Mesothelial cell of epicardium (in vitro differentiated cells): ENCODE data around the gene ACADM. TPM values are rescaled to one million over a fixed set of nuclear protein-coding genes. Genes with fewer than 3 reads are reported as not detected.
A peak's percentile ranks its signal among the peaks of the same experiment; 100 is the strongest.
"Not testable (repeated sequence)": the region's sequence is repeated elsewhere in the genome, so short reads cannot be mapped to it uniquely, and the experiment has no call there.

ENCODE experiments used
- DNase-seq, 2 experiments: peaks; one replicate each; pipeline ENCODE4 v3.0.0; 2021; ENCODE audit warnings: low spot score in 2 of 2; ENCODE audit not compliant: unreplicated experiment in 2 of 2
- H3K27ac Mint-ChIP-seq: 2 replicates; pipeline ENCODE4 v1.8.0; 2021; ENCODE audit warnings: mixed read lengths
- H3K27me3 Mint-ChIP-seq: 2 replicates; pipeline ENCODE4 v1.8.0; 2021; ENCODE audit warnings: low read depth, mixed read lengths
- H3K36me3 Mint-ChIP-seq: 2 replicates; pipeline ENCODE4 v1.8.0; 2021; ENCODE audit warnings: mixed read lengths
- H3K4me1 Mint-ChIP-seq: 2 replicates; pipeline ENCODE4 v1.8.0; 2021; ENCODE audit warnings: mixed read lengths
- H3K4me3 Mint-ChIP-seq: 2 replicates; pipeline ENCODE4 v1.8.0; 2021; ENCODE audit warnings: mild to moderate bottlenecking, moderate library complexity, mixed read lengths
- H3K9me3 Mint-ChIP-seq: 2 replicates; pipeline ENCODE4 v1.8.0; 2021; ENCODE audit warnings: mixed read lengths
- total RNA-seq: library from RNA; stranded (reverse); gene quantifications from 3 replicates; pipeline ENCODE4 v1.2.1, GENCODE V29; 2021
- TF ChIP-seq, protein P1 (sequence below): fragments of 200-600 bp; sonication (generic); IDR thresholded peaks from one replicate; pipeline ENCODE4 v1.5.0; 2021; ENCODE audit warnings: antibody characterized with exemption; ENCODE audit not compliant: unreplicated experiment

Gene ACADM
- total RNA-seq, result 36.4 to 41.8 TPM (median 39.2 TPM) in 3 replicates

DNA sequence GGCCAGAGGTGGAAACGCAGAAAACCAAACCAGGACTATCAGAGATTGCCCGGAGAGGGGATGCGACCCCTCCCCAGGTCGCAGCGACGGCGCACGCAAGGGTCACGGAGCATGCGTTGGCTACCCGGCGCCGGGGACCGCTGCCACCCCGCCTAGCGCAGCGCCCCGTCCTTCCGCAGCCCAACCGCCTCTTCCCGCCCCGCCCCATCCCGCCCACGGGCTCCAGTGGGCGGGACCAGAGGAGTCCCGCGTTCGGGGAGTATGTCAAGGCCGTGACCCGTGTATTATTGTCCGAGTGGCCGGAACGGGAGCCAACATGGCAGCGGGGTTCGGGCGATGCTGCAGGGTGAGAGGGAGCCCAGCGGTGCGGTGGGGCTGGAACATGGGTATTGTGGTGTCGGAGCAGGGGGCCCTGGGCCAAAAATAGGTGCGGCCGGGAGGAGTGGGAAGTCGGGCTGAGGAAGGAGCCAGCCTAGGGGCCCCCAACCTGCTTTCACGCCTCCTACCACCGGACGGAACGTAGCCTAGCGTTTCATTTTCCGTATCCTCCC lies at the start of gene ACADM:
Gene ACADM (plus strand): TSS at position 238 of the 551 bp plus-strand sequence. CDS start 79 bp downstream, at position 317.
- H3K9me3 Mint-ChIP-seq, result no peaks in the 10 kb centered on the region
- H3K4me3 Mint-ChIP-seq, result peak within 1 kb of the TSS; percentile 98
- DNase-seq, result peak; percentile 51 to 74
- peaks cover 24% of the 10 kb centered on the region for H3K4me1 Mint-ChIP-seq
- peak within 1 kb of the TSS; percentile 94 for H3K27ac Mint-ChIP-seq
- no peaks in the 10 kb centered on the region for H3K27me3 Mint-ChIP-seq
- TF ChIP-seq, protein P1, sequence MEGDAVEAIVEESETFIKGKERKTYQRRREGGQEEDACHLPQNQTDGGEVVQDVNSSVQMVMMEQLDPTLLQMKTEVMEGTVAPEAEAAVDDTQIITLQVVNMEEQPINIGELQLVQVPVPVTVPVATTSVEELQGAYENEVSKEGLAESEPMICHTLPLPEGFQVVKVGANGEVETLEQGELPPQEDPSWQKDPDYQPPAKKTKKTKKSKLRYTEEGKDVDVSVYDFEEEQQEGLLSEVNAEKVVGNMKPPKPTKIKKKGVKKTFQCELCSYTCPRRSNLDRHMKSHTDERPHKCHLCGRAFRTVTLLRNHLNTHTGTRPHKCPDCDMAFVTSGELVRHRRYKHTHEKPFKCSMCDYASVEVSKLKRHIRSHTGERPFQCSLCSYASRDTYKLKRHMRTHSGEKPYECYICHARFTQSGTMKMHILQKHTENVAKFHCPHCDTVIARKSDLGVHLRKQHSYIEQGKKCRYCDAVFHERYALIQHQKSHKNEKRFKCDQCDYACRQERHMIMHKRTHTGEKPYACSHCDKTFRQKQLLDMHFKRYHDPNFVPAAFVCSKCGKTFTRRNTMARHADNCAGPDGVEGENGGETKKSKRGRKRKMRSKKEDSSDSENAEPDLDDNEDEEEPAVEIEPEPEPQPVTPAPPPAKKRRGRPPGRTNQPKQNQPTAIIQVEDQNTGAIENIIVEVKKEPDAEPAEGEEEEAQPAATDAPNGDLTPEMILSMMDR, result no peak
- no peaks in the 10 kb centered on the region for H3K36me3 Mint-ChIP-seq

DNA sequence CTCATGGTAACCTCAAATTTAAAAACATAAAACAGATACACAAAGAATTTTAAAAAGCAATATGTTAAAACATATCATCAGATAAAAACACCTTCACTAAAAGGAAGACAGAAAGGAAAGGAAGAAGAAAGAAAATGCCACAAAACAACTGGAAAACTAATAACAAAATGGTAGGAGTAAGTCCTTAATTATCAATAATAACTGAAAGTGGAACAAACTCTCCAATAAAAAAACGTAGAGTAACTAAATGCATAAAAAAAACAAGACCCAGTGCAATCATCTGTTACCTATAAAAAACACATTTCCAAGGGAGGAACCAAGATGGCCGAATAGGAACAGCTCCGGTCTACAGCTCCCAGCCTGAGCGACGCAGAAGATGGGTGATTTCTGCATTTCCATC lies 47.1 kb upstream of the ACADM start:
- no peaks in the 10 kb centered on the region for H3K27me3 Mint-ChIP-seq
- H3K4me1 Mint-ChIP-seq, result peaks cover 17% of the 10 kb centered on the region
- peak overlapping the region; percentile 60 for H3K4me3 Mint-ChIP-seq
- peaks cover 3% of the 10 kb centered on the region for H3K36me3 Mint-ChIP-seq
- no peak for DNase-seq
- H3K27ac Mint-ChIP-seq, result peak overlapping the region; percentile 25
- TF ChIP-seq, protein P1, result no peak
- peaks cover 10% of the 10 kb centered on the region for H3K9me3 Mint-ChIP-seq

DNA sequence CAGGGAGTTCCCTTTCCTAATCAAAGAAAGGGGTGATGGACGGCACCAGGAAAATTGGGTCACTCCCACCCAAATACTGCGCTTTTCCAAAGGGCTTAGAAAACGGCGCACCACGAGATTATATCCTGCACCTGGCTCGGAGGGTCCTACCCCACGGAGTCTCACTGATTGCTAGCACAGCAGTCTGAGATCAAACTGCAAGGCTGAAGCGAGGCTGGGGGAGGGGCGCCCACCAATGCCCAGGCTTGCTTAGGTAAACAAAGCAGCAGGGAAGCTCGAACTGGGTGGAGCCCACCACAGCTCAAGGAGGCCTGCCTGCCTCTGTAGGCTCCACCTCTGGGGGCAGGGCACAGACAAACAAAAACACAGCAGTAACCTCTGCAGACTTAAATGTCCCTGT lies 46.5 kb upstream of the ACADM start:
- Mint-ChIP-seq H3K4me3 (peak overlapping the region; percentile 60), H3K4me1 (peaks cover 17% of the 10 kb centered on the region), H3K9me3 (peaks cover 10% of the 10 kb centered on the region)
- H3K36me3 Mint-ChIP-seq, H3K27me3 Mint-ChIP-seq, H3K27ac Mint-ChIP-seq, DNase-seq: not testable (repeated sequence)

DNA sequence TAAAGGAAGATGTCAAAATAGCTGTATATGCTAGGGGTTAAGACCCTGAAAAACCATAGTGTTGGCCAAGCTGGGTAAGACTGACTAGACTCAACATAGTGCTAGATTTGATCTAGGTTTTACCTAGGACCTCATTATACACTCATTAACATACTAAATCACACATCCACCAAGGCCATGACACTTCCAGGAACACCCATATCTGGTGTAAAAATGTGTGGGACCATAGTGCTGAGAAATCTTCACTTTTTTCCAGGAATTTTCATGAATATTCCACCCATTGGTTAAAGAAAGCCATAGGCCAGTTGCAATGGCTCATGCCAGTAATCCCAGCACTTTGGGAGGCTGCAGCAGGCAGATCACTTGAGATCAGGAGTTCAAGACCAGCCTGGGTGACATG lies 34.0 kb upstream of the ACADM start:
- Mint-ChIP-seq H3K27ac (no peak overlapping the region), H3K9me3 (peaks cover 2% of the 10 kb centered on the region), H3K4me1 (no peaks in the 10 kb centered on the region), H3K36me3 (no peaks in the 10 kb centered on the region), H3K27me3 (no peaks in the 10 kb centered on the region), H3K4me3 (no peak overlapping the region)
- TF ChIP-seq, protein P1, result no peak
- DNase-seq, result no peak

DNA sequence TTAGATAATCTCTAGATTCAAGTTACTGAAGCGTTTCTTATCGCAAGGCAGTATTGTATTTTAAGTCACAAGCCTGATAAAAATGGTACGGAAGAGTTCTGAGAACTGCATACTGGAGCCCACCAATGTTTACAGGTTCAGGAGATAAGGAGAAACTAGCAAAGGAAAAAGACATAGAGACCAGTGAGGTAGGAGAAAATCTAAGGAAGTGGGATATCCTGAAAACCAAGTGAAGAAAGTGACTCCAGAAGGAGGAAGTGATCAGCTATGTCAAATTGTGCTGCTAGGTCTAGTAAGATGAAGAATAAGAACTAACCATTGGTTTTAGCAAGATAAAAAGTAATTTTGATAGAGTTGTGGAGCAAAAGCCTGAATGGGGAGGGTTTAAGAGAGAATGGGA lies 31.0 kb upstream of the ACADM start:
- Mint-ChIP-seq H3K4me3 (no peak overlapping the region), H3K27ac (no peak overlapping the region), H3K9me3 (no peaks in the 10 kb centered on the region), H3K36me3 (no peaks in the 10 kb centered on the region), H3K4me1 (no peaks in the 10 kb centered on the region), H3K27me3 (no peaks in the 10 kb centered on the region)
- TF ChIP-seq, protein P1, result no peak
- DNase-seq, result no peak

DNA sequence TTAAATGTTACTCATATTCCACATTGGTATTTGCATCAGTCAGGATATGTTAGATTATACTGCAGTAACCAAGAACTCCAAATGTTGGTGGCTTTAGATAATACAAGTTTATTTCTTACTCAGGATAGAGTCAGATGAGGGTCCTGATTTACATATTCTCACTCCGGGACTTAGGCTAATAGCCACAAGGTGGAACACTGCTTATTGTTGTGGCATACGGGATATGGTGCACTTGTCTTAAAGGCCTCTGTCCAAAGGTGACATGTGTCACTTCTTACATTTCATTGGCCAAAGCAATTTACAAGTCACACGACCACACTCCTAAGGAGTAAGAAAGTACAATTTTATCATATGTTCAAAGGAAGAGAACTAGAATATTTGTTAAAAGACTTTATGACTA lies 28.5 kb upstream of the ACADM start:
- TF ChIP-seq, protein P1, result no peak
- Mint-ChIP-seq H3K9me3 (no peaks in the 10 kb centered on the region), H3K27me3 (peaks cover 2% of the 10 kb centered on the region), H3K36me3 (no peaks in the 10 kb centered on the region), H3K27ac (no peak overlapping the region), H3K4me3 (no peak overlapping the region), H3K4me1 (no peaks in the 10 kb centered on the region)
- DNase-seq, result no peak
